Measurements from ENCODE around the gene PTPRM.

PTPRM gene

GRCh38 chr18:7770908-7771307 lies 203.8 kb downstream of the PTPRM start:
- no peak for DNase-seq (ENCODE audit: extremely low spot score)
- ChIA-PET CTCF (no interaction called here), POLR2A (no interaction called here)
- TF ChIP-seq, protein P1, sequence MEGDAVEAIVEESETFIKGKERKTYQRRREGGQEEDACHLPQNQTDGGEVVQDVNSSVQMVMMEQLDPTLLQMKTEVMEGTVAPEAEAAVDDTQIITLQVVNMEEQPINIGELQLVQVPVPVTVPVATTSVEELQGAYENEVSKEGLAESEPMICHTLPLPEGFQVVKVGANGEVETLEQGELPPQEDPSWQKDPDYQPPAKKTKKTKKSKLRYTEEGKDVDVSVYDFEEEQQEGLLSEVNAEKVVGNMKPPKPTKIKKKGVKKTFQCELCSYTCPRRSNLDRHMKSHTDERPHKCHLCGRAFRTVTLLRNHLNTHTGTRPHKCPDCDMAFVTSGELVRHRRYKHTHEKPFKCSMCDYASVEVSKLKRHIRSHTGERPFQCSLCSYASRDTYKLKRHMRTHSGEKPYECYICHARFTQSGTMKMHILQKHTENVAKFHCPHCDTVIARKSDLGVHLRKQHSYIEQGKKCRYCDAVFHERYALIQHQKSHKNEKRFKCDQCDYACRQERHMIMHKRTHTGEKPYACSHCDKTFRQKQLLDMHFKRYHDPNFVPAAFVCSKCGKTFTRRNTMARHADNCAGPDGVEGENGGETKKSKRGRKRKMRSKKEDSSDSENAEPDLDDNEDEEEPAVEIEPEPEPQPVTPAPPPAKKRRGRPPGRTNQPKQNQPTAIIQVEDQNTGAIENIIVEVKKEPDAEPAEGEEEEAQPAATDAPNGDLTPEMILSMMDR (IDR thresholded peaks at IDR 0.05; ENCODE audit: control extremely low read depth, extremely low read depth, low read depth, missing control alignments), result no peak

- POLR2A ChIA-PET, result no interaction called here
- no peak for DNase-seq (ENCODE audit: extremely low spot score)
- CTCF ChIA-PET, result interaction anchor here (1.2 kb wide), 1 partner anchor 12 kb away, joined by 3 read pairs; no protein-coding TSS in a partner anchor
- TF ChIP-seq, protein P1 (IDR thresholded peaks at IDR 0.05; ENCODE audit: control extremely low read depth, extremely low read depth, low read depth, missing control alignments), result no peak
These were observed 205.4 kb downstream of the PTPRM start for GRCh38 chr18:7772510-7772888.

GRCh38 chr18:7772951-7773350 lies 205.8 kb downstream of the PTPRM start:
- DNase-seq (ENCODE audit: extremely low spot score), result no peak
- POLR2A ChIA-PET, result no interaction called here
- CTCF ChIA-PET, result interaction anchor here (1.2 kb wide), 1 partner anchor 12 kb away, joined by 3 read pairs; no protein-coding TSS in a partner anchor
- TF ChIP-seq, protein P1 (IDR thresholded peaks at IDR 0.05; ENCODE audit: control extremely low read depth, extremely low read depth, low read depth, missing control alignments), result no peak

- CTCF ChIA-PET, result interaction anchor here (1.7 kb wide), 1 partner anchor 15 kb away, joined by 5 read pairs; no protein-coding TSS in a partner anchor
- POLR2A ChIA-PET, result no interaction called here
- TF ChIP-seq, protein P1 (IDR thresholded peaks at IDR 0.05; ENCODE audit: control extremely low read depth, extremely low read depth, low read depth, missing control alignments), result no peak
- DNase-seq (ENCODE audit: extremely low spot score), result no peak
These were observed 208.0 kb downstream of the PTPRM start for GRCh38 chr18:7775128-7775527.

DNA sequence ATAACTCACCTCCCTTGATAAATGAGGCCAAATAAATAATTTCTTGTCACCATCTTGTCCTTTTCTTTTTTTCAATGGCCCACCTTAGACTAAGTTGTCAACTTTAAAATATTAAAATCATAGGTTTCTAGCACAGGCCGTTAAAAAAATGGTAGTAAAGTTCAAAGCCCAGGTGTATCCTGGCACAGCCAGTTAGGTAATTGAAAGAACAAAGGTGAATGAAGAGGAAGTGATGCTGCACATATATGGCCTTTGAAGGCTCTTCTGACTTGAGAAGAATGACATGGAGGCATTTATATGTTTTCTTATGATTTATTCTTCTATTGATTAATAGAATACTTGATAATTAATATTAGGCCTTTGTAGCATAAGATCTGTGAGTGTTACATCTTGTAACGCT lies 208.7 kb downstream of the PTPRM start:
- TF ChIP-seq, protein P1 (IDR thresholded peaks at IDR 0.05; ENCODE audit: control extremely low read depth, extremely low read depth, low read depth, missing control alignments), result no peak
- ChIA-PET CTCF (interaction anchor here (1.7 kb wide), 1 partner anchor 15 kb away, joined by 5 read pairs; no protein-coding TSS in a partner anchor), POLR2A (no interaction called here)
- no peak for DNase-seq (ENCODE audit: extremely low spot score)

GRCh38 chr18:7778181-7778580 lies 211.1 kb downstream of the PTPRM start:
- POLR2A ChIA-PET, result no interaction called here
- DNase-seq (ENCODE audit: extremely low spot score), result no peak
- CTCF ChIA-PET, result no interaction called here
- TF ChIP-seq, protein P1 (IDR thresholded peaks at IDR 0.05; ENCODE audit: control extremely low read depth, extremely low read depth, low read depth, missing control alignments), result no peak

DNA sequence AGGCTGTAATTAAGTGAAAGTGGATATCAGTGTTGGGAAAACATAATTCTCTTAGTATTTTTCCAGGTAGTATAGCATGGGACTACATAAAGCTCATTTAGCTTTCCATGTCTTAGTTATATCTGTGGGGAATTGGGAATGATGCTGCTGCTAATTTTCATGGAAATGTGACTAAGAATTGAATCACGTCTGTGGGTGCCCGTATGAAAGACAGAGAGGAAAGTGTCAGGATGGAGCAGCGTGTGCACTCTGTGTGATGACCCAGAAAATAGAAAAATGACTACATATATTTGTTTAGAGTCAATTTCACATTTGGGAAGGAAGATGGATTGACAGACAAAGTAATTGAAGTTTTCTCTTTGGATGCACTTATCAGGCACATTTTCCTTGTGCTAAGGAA lies 212.1 kb downstream of the PTPRM start:
- no peak for DNase-seq (ENCODE audit: extremely low spot score)
- POLR2A ChIA-PET, result no interaction called here
- TF ChIP-seq, protein P1 (IDR thresholded peaks at IDR 0.05; ENCODE audit: control extremely low read depth, extremely low read depth, low read depth, missing control alignments), result no peak
- CTCF ChIA-PET, result no interaction called here
